ENCODE measurements around the gene SLC7A8.

Gene SLC7A8

GRCh38 chr14:23182372-23183157 lies 895 bp downstream of the SLC7A8 start:
- DNase-seq: peak in 5 of 6 experiments; percentile 4 to 31 (median 14)

- DNase-seq: no peak
Measured at GRCh38 chr14:23181946-23182345, 1.5 kb downstream of the SLC7A8 start.

DNA sequence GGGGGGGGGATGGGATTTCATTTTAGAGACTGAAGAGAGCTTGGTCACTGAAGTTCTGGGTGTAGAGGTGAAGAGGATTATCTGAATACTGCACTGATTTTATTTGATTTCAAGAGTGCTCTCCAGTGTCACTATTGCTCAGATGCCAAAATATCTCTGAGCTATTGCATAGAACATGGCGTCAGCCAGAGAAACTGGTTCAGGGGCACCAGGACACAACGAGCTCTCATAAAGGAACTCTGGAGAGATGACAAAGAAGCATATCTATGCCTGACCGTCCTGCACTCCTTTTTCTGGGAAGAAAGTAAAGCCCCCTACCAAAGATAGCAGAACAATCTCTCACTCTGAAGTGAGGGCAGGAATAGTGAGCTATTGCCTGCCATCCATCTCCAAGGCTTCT lies 2.0 kb downstream of the SLC7A8 start:
- DNase-seq: no peak

GRCh38 chr14:23177181-23177580 lies 6.3 kb downstream of the SLC7A8 start:
- no peak for DNase-seq

GRCh38 chr14:23175823-23176222 lies 7.6 kb downstream of the SLC7A8 start:
- no peak for DNase-seq

DNA sequence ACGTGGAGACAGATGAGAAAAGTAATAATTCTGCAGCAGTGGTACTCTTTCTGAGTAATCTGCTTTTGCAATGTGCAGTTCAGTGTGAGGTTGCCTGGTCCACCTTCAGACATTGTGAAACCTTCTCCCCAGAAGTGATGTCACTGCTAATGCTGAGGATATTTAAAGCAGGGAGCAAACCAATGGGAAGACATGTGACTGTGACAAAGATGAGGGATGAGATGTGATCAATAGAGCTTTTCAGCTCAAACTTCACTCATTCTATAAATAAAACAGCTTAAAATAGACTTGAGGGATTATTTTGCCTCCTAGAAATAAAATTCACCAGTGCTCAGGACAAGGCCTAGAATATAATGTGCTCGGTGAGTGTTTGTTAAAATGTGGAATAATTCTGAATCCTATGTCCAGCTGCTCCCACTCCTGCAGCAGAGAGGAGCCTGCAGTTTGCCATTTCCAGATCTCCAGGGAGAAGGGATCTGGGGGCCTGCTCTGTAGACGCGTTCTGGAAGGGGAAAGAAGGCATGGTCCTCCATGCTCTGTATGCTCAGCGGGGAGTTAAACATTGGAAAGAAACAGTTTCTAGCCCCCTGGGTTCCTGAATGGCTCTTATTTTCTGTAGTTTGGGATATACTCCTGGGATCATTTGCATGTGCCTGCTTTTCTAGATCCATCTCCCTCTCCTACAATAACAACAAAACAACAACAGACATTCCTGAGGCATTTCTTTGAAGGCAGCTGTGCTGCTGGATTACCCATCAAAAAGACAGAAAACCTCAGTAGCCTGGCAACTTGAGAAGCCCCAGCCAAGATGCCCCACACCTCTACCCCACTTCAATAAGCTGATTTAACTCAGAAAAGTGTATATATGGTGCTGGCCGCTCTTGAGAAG lies 8.9 kb downstream of the SLC7A8 start:
- no peak for DNase-seq

DNA sequence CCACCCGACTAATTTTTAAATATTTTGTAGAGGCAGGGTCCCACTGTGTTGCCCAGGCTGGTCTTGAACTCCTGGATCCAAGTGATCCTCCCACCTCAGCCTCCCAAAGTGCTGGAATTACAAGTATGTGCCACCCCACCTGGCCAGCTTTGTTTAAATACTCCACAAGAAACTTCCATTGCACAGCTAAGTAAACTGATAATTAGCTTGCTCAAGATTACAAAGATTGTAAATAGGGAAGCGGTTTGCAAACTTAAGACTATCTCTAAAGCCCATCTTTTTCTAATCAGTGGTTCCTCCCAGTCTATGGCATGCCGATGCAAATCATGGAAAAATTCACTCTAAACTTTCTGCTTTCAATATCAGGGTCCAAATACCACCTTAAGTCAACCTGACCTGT lies 9.7 kb downstream of the SLC7A8 start:
- DNase-seq: no peak

DNA sequence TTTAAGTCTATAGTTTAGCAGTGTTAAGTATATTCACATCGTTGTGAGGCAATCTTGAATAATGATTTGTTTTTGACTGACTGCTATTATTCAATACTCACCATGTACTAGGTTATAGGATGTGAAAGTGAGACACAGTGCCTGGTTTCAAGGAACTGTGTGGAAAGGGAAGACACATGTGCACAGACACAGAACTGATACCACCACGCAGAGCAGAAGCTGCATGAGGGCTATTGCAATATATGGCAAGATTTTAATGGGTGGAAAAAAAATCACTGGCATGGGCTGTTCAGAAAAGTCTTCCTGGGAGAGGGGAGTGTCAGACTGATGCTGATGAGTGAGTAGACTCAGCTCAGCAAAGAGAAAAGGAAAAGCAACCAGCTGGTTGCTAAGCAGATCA lies 10.4 kb downstream of the SLC7A8 start:
- no peak for DNase-seq

GRCh38 chr14:23172574-23172973 lies 10.9 kb downstream of the SLC7A8 start:
- DNase-seq: peak in 3 of 6 experiments; percentile 18 to 49 (median 20)

- no peak for DNase-seq
Measured at GRCh38 chr14:23172096-23172495, 11.4 kb downstream of the SLC7A8 start.

DNA sequence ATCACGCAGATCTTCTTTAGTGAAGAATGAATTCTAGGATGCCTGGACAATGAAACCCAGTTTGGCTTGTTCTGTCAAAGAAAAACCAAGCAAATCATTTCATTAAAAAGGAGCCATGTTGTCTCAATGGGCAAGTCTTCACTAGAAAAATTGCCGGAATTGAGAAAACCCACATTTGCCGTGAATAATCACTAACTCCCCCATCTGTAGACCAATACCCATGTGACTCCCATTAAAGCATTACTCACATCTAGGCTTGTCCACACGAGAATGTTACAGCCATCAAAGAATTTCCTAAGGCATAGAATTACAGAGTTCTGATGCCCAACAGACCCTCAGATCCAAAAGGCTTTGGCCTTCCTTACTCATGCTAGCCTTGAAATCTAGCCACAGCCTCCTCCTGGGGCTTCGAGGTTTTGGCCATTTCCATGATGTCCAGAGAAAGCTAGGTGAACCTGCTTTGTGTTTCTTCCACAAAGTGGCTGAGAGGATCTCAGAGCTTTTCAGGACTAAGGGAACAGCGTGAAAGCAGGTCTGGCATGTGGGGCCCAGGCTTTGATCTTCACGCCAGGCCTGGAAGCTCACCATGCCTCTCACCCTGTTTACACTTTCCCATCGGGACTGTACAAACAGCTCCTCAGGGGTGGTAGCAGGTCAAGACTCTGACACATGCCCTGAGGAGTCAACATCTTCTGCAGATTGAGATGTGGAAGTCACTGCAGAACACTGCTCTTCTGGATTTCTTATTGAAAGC lies 12.1 kb downstream of the SLC7A8 start:
- DNase-seq: no peak

DNA sequence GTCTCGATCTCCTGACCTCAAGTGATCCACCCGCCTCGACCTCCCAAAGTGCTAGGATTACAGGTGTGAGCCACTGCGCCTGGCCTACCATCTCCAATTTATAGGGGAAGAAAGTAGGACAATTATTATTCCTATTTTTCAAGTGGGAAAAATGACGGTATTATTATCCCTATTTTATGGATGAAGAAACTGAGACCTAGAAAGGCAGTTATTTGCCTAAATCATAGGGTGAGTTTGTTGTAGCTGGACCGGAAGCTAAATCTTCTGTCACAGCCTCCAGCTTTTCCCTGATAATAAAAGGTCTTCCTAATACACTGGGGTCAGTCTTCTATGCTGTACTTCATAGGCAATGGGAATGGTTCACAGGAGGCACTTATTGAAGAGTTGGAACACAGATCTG lies 13.8 kb downstream of the SLC7A8 start:
- DNase-seq: no peak

DNA sequence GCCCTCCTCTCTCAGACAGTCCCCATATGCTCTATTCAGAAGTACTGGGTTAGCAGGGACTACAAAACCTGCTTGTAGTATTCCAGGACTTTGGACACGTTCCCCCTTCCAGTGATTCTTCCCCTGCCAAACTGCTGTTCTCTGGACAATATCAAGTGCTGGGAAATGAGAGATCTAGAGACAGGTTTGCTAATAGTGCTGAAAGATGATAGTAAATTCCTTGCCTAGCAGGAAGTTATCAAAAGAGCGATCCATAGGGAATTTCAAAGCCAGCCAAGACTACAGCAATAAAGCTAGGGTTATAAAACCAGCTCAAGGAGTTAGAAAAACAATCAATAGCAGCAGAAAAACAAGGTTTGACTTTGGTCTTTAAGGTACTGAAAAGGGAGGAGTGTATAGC lies 15.2 kb downstream of the SLC7A8 start:
- no peak for DNase-seq

- DNase-seq: no peak
Measured at GRCh38 chr14:23167116-23167847, 16.2 kb downstream of the SLC7A8 start.

DNA sequence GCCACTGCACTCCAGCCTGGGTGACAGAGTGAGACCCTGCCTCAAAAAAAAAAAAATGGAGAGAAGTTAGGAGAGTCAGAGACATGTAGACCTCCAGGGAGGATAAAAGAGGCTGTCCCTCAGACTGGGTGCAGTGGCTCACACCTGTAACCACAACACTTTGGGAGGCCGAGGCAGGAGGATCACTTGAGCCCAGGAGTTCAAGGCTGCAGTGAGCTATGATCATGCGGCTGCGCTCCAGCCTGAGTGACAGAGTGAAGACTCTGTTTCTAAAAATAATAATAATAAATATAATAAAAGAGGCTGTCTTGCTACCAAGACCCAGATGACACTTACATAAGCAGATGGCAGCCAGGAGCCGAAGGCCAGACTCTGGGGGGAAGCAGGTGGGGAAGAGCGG lies 18.5 kb downstream of the SLC7A8 start:
- no peak for DNase-seq

GRCh38 chr14:23164250-23164649 lies 19.2 kb downstream of the SLC7A8 start:
- DNase-seq: no peak

DNA sequence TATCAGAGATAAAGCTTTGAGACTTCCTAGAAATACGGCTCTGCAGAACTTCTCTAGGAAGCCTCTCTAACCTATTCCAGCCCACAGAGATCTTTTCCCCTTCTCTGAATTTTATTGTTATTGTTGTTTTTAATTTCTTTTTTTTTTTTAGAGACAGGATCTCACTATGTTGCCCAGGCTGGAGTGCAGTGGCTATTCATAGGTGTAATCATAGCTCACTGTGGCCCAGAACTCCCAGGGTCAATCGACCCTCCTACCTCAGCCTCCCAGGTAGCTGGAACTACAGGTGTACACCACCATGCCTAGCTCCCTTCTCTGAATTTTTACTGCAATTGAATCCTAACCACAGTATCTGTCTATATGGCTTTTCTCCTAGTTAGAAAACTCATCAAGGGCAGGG lies 19.6 kb downstream of the SLC7A8 start:
- no peak for DNase-seq

DNA sequence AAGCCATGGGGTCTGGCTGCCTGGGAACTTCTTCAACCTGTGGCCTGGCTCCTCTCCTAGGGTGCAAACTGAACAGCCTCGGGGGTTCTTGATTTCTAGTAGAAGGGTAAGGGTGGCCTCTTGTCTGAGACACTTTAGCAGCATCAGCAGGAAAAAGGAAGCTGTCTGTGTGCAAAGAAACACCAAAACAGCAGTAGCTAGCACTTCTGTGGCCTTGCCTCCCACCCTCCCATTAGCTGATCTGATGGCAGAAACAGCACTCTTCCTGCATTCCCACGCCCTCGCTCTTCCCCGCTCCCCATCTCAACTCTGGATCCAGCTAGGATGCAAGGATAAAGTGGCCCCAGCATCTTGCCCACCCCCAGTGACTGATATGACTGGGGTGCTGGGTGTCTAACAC lies 20.7 kb downstream of the SLC7A8 start:
- DNase-seq: no peak

DNA sequence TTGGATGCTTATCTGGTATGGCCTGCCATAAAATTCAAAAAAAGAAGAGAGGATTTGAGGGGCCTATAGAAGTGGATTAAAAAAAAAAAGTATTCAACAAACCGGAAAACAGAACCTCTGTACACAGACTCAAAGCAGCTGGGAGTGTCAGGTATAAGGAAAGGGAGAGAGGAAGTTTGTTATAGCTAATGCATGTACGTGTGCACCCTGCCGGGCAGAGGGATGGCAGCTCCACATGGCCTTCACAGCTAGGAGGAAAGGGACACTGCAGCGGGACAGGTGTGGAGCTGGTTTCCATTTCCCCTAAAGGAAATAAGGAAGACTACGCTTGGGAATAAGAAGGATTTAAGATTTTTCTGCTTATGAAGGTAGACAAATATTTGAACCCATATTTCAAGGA lies 21.5 kb downstream of the SLC7A8 start:
- DNase-seq: no peak

- no peak for DNase-seq
Measured at GRCh38 chr14:23160924-23161522, 22.4 kb downstream of the SLC7A8 start.

DNA sequence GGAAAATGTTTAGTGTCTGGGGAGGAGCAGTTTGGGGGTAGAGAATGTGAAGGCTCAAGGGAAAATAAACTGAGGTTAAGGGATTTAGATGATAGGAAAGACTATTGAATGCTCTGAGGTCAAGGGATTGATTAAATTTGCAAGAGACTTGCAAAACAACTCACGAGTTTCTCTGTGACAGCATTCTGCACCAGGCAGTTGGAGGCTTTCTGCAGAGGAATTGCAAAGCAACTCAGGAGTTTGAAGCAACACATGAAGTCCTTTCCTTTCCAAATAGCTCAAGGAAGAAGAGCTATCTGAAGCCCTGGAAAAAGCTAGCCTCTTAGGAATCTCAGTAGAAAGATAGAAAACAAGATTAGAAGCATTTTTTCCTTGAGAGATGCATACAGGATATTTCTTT lies 23.9 kb downstream of the SLC7A8 start:
- DNase-seq: no peak

DNA sequence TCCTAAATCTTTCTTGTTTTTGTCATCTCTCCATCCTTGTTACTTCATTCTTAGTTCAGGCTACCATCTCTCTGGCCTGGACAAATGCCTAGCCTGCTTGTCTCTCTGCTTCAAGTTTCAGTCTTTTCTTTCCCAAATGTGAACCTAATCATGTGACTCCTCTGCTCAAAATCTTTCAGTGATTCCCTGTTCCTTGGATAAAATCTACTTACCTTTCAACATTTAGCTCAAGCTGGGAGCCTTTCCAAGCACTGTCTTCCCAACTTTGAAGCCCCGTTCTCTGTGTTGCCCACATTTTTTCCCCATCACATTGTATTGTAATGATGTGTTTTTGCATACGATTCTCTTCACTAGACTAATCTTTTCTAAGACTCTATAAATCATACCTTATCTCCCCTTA lies 24.7 kb downstream of the SLC7A8 start:
- DNase-seq: no peak

Measured in stimulated activated naive CD4-positive, alpha-beta T cell (primary cell).